H9 (cell line): ENCODE results near the gene ERC2. TPM values are rescaled to one million over a fixed set of nuclear protein-coding genes. Genes with fewer than 3 reads are reported as not detected.

Experiments
- DNase-seq: peaks from one replicate; pipeline ENCODE4 v3.0.0-alpha.2; 2017
- H2AFZ ChIP-seq: one replicate; pipeline ENCODE4 v1.6.1; 2013; ENCODE audit warnings: mild to moderate bottlenecking, low read length, control low read depth, moderate library complexity
- H2AK5ac ChIP-seq: 2 replicates; pipeline ENCODE4 v1.6.1; 2013; ENCODE audit warnings: low read length, control low read depth, mixed read lengths; ENCODE audit not compliant: insufficient read length
- H2BK120ac ChIP-seq: one replicate; pipeline ENCODE4 v1.6.1; 2013; ENCODE audit warnings: low read depth, mild to moderate bottlenecking, low read length, control low read depth, inconsistent platforms; ENCODE audit not compliant: poor library complexity, severe bottlenecking
- H2BK12ac ChIP-seq: 2 replicates; pipeline ENCODE4 v1.6.1; 2013; ENCODE audit warnings: low read length, control low read depth, mixed read lengths, low read depth; ENCODE audit not compliant: insufficient read length
- H2BK15ac ChIP-seq: 2 replicates; pipeline ENCODE4 v1.6.1; 2013; ENCODE audit warnings: low read depth, low read length, control low read depth
- H2BK20ac ChIP-seq: one replicate; pipeline ENCODE4 v1.6.1; 2013; ENCODE audit warnings: low read depth, mild to moderate bottlenecking, low read length, control low read depth, inconsistent platforms; ENCODE audit not compliant: poor library complexity, severe bottlenecking
- H2BK5ac ChIP-seq: 2 replicates; pipeline ENCODE4 v1.6.1; 2013; ENCODE audit warnings: low read length, control low read depth, mixed read lengths; ENCODE audit not compliant: insufficient read length
- H3K14ac ChIP-seq: 2 replicates; pipeline ENCODE4 v1.6.1; 2013; ENCODE audit warnings: low read length, control low read depth; ENCODE audit not compliant: insufficient read depth
- H3K18ac ChIP-seq: 2 replicates; pipeline ENCODE4 v1.6.1; 2013; ENCODE audit warnings: low read depth, mild to moderate bottlenecking, mixed read lengths, low read length, control low read depth; ENCODE audit not compliant: insufficient read length
- H3K23ac ChIP-seq: 2 replicates; pipeline ENCODE4 v1.6.1; 2013; ENCODE audit warnings: low read length, control low read depth, mixed read lengths, low read depth; ENCODE audit not compliant: insufficient read length
- H3K23me2 ChIP-seq: 2 replicates; pipeline ENCODE4 v1.6.1; 2013; ENCODE audit warnings: low read depth, mild to moderate bottlenecking, mixed read lengths, low read length, control low read depth; ENCODE audit not compliant: insufficient read length, poor library complexity, severe bottlenecking
- H3K27ac ChIP-seq: 2 replicates; pipeline ENCODE4 v1.5.1; 2013; ENCODE audit warnings: low read length, control low read depth, mixed read lengths, low read depth; ENCODE audit not compliant: insufficient read length
- H3K27me3 ChIP-seq: 2 replicates; pipeline ENCODE4 v1.6.1; 2013; ENCODE audit warnings: low read length, control low read depth, inconsistent platforms; ENCODE audit not compliant: insufficient read depth
- H3K4ac ChIP-seq: 2 replicates; pipeline ENCODE4 v1.6.1; 2013; ENCODE audit warnings: low read depth, mild to moderate bottlenecking, control low read depth, inconsistent platforms, low read length, moderate library complexity
- H3K4me1 ChIP-seq: 2 replicates; pipeline ENCODE4 v1.6.1; 2013; ENCODE audit warnings: low read length, control low read depth, inconsistent platforms; ENCODE audit not compliant: insufficient read depth
- H3K4me2 ChIP-seq: 2 replicates; pipeline ENCODE4 v1.6.1; 2013; ENCODE audit warnings: low read length, control low read depth, mixed read lengths; ENCODE audit not compliant: insufficient read length, insufficient read depth
- H3K56ac ChIP-seq: 2 replicates; pipeline ENCODE4 v1.6.1; 2013; ENCODE audit warnings: low read depth, mild to moderate bottlenecking, mixed read lengths, low read length, control low read depth; ENCODE audit not compliant: insufficient read length
- H3K79me1 ChIP-seq: 2 replicates; pipeline ENCODE4 v1.6.1; 2013; ENCODE audit warnings: low read depth, mild to moderate bottlenecking, moderate library complexity, low read length, control low read depth, inconsistent platforms; ENCODE audit not compliant: insufficient read depth, poor library complexity, severe bottlenecking
- H3K79me2 ChIP-seq: 2 replicates; pipeline ENCODE4 v1.6.1; 2013; ENCODE audit warnings: low read length, control low read depth, inconsistent platforms; ENCODE audit not compliant: insufficient read depth
- H3K9ac ChIP-seq: 2 replicates; pipeline ENCODE4 v1.6.1; 2013; ENCODE audit warnings: low read length, control low read depth, mixed read lengths; ENCODE audit not compliant: insufficient read length; ENCODE audit errors: extremely low read depth
- H3K9me3 ChIP-seq: one replicate; pipeline ENCODE4 v1.6.1; 2013; ENCODE audit warnings: low read depth, low read length, inconsistent platforms; ENCODE audit not compliant: control insufficient read depth
- H3T11ph ChIP-seq: one replicate; pipeline ENCODE4 v1.6.1; 2013; ENCODE audit warnings: mild to moderate bottlenecking, low read length, control low read depth, inconsistent platforms
- H4K20me1 ChIP-seq: one replicate; pipeline ENCODE4 v1.6.1; 2013; ENCODE audit not compliant: control insufficient read depth, insufficient read length, insufficient read depth
- H4K5ac ChIP-seq: 2 replicates; pipeline ENCODE4 v1.6.1; 2013; ENCODE audit warnings: low read depth, mild to moderate bottlenecking, mixed read lengths, low read length, control low read depth; ENCODE audit not compliant: insufficient read length
- H4K8ac ChIP-seq: replicated peaks from 2 replicates; pipeline ENCODE4 v1.6.1; 2013; ENCODE audit warnings: low read length, control low read depth, mixed read lengths, low read depth; ENCODE audit not compliant: insufficient read length
- H4K91ac ChIP-seq: 2 replicates; pipeline ENCODE4 v1.6.1; 2013; ENCODE audit warnings: low read depth, mild to moderate bottlenecking, moderate library complexity, mixed read lengths, low read length, control low read depth; ENCODE audit not compliant: insufficient read length
- H3K27ac Mint-ChIP-seq, 3 experiments: 2 replicates in 2 of 3; 3 replicates in 1 of 3; pipeline ENCODE4 v1.8.0; 2020 to 2021; ENCODE audit warnings: mixed read lengths in 3 of 3, mild to moderate bottlenecking in 1 of 3, moderate library complexity in 1 of 3
- H3K27me3 Mint-ChIP-seq: 2 replicates; pipeline ENCODE4 v1.8.0; 2021; ENCODE audit warnings: low read depth, mild to moderate bottlenecking, moderate library complexity, mixed read lengths
- H3K36me3 Mint-ChIP-seq, 3 experiments: 2 replicates in 2 of 3; 3 replicates in 1 of 3; pipeline ENCODE4 v1.8.0; 2020 to 2021; ENCODE audit warnings: low read depth in 3 of 3, mixed read lengths in 3 of 3; ENCODE audit not compliant: insufficient read depth in 1 of 3
- H3K4me1 Mint-ChIP-seq, 2 experiments: 2 replicates each; pipeline ENCODE4 v1.8.0; 2020; ENCODE audit warnings: mixed read lengths in 2 of 2
- H3K4me3 Mint-ChIP-seq, 2 experiments: 2 replicates in 1 of 2; 3 replicates in 1 of 2; pipeline ENCODE4 v1.8.0; 2020 to 2021; ENCODE audit warnings: mild to moderate bottlenecking in 2 of 2, mixed read lengths in 2 of 2, moderate library complexity in 1 of 2
- H3K9me3 Mint-ChIP-seq, 2 experiments: 2 replicates in 1 of 2; 3 replicates in 1 of 2; pipeline ENCODE4 v1.8.0; 2020; ENCODE audit warnings: mild to moderate bottlenecking in 2 of 2, mixed read lengths in 2 of 2, moderate library complexity in 1 of 2
- WGBS: extraction: QIAGEN DNeasy Blood & Tissue Kit; methylation state at CpG from one replicate; pipeline ENCODE4 v1.1.7; 2013; ENCODE audit warnings: missing lambda C conversion rate, low lambda C conversion rate, mixed read lengths; ENCODE audit not compliant: insufficient read length; ENCODE audit errors: extremely low coverage; 5-methylcytosine and 5-hydroxymethylcytosine counted together
- total RNA-seq: library from RNA; stranded (reverse); gene quantifications from 2 replicates; pipeline ENCODE4 v1.2.1, GENCODE V29; 2021
- TF ChIP-seq, protein P1 (sequence below): fragments of 200-600 bp; sonication (generic); conservative IDR thresholded peaks from 3 replicates; pipeline ENCODE4 v1.8.0; 2021; ENCODE audit warnings: antibody characterized with exemption, mild to moderate bottlenecking

The ERC2 gene
- total RNA-seq, 1 experiment from 2014 or later: 15.4 TPM

GRCh38 chr3:56229311-56229710, 239.0 kb downstream of the ERC2 start:
- no peaks in the 10 kb centered on the region for H4K20me1 ChIP-seq
- no peak overlapping the region for H2BK12ac ChIP-seq
- H4K5ac ChIP-seq: no peak overlapping the region
- DNase-seq: no peak
- H2BK5ac ChIP-seq: no peak overlapping the region
- H4K8ac ChIP-seq: no peak overlapping the region
- peaks cover 0 to 4% of the 10 kb centered on the region in 2 experiments; a peak in 1 of 4 replicates for H3K4me1 Mint-ChIP-seq
- no peak overlapping the region for H2AK5ac ChIP-seq
- no peak overlapping the region for H3K4ac ChIP-seq
- H3K56ac ChIP-seq: no peak overlapping the region
- H3K9ac ChIP-seq: no peak overlapping the region
- H3K14ac ChIP-seq: no peak overlapping the region
- H3K23me2 ChIP-seq: no peaks in the 10 kb centered on the region
- H4K91ac ChIP-seq: no peak overlapping the region
- H3K27me3 ChIP-seq: no peaks in the 10 kb centered on the region
- no peak overlapping the region for H3K27ac ChIP-seq
- H3K9me3 ChIP-seq: no peaks in the 10 kb centered on the region
- no peaks in the 10 kb centered on the region for H3K4me1 ChIP-seq
- no peak overlapping the region for H3K4me2 ChIP-seq
- no peaks in the 10 kb centered on the region for H3K9me3 Mint-ChIP-seq
- no peak overlapping the region for H3K23ac ChIP-seq
- H2BK15ac ChIP-seq: no peak overlapping the region
- no peaks in the 10 kb centered on the region for H3K79me2 ChIP-seq
- H3T11ph ChIP-seq: no peak overlapping the region
- H3K4me3 Mint-ChIP-seq: no peak overlapping the region
- H3K18ac ChIP-seq: no peak overlapping the region
- no peak overlapping the region for H2AFZ ChIP-seq
- no peak overlapping the region for H3K27ac Mint-ChIP-seq
- TF ChIP-seq, protein P1, sequence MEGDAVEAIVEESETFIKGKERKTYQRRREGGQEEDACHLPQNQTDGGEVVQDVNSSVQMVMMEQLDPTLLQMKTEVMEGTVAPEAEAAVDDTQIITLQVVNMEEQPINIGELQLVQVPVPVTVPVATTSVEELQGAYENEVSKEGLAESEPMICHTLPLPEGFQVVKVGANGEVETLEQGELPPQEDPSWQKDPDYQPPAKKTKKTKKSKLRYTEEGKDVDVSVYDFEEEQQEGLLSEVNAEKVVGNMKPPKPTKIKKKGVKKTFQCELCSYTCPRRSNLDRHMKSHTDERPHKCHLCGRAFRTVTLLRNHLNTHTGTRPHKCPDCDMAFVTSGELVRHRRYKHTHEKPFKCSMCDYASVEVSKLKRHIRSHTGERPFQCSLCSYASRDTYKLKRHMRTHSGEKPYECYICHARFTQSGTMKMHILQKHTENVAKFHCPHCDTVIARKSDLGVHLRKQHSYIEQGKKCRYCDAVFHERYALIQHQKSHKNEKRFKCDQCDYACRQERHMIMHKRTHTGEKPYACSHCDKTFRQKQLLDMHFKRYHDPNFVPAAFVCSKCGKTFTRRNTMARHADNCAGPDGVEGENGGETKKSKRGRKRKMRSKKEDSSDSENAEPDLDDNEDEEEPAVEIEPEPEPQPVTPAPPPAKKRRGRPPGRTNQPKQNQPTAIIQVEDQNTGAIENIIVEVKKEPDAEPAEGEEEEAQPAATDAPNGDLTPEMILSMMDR: no peak
- H3K36me3 Mint-ChIP-seq: no peaks in the 10 kb centered on the region
- WGBS: no CpG with 5 or more reads among the region's 1 CpG
- no peak overlapping the region for H2BK120ac ChIP-seq
- H3K27me3 Mint-ChIP-seq: no peaks in the 10 kb centered on the region
- H2BK20ac ChIP-seq: no peak overlapping the region
- no peaks in the 10 kb centered on the region for H3K79me1 ChIP-seq
